K562 (cell line): Measurements from ENCODE around the gene COQ4. TPM values are rescaled to one million over a fixed set of nuclear protein-coding genes. Genes with fewer than 3 reads are reported as not detected.
A peak's percentile ranks its signal among the peaks of the same experiment; 100 is the strongest.

Experiments used
- ARHGAP35 ChIP-seq: fragments of 450-650 bp; IDR thresholded peaks from 2 replicates; pipeline ENCODE4 v1.6.1; 2018; ENCODE audit not compliant: partially characterized antibody
- ASH1L ChIP-seq: fragments of 450-650 bp; IDR thresholded peaks from 2 replicates; pipeline ENCODE4 v1.6.1; 2018; ENCODE audit warnings: borderline replicate concordance, mild to moderate bottlenecking, low read depth; ENCODE audit not compliant: partially characterized antibody
- BMI1 ChIP-seq: fragments of 150-350 bp; IDR thresholded peaks from 2 replicates; pipeline ENCODE4 v1.6.1; 2014; ENCODE audit warnings: low read length
- CEBPB ChIP-seq: fragments of 450-650 bp; IDR thresholded peaks from 2 replicates; pipeline ENCODE4 v1.6.1; 2016; ENCODE audit warnings: missing genetic modification characterization, missing compliant biosample characterization
- DLX4 ChIP-seq: fragments of 250-450 bp; sonication (Bioruptor Pico); IDR thresholded peaks from 2 replicates; pipeline ENCODE4 v1.6.1; 2021; ENCODE audit warnings: mild to moderate bottlenecking
- ELF4 ChIP-seq: fragments of 450-650 bp; formaldehyde crosslinking; IDR thresholded peaks from 2 replicates; pipeline ENCODE4 v1.4.0; 2022; ENCODE audit warnings: missing genetic modification characterization
- HMGN3 ChIP-seq: IDR thresholded peaks from 2 replicates; pipeline ENCODE4 v1.6.1; 2011; ENCODE audit warnings: borderline replicate concordance, low read depth, mild to moderate bottlenecking, mixed read lengths, low read length; ENCODE audit not compliant: insufficient read length; ENCODE audit errors: extremely low read depth
- JUND ChIP-seq, 2 experiments: IDR thresholded peaks; 2 replicates in 1 of 2; 3 replicates in 1 of 2; pipeline ENCODE4 v1.6.1; 2011; ENCODE audit warnings: borderline replicate concordance in 2 of 2, low read depth in 2 of 2, low read length in 2 of 2, improper control_type of control experiment in 1 of 2, missing biosample characterization in 1 of 2, missing genetic modification characterization in 1 of 2, missing genetic modification reagents in 1 of 2
- KDM1A ChIP-seq, 2 experiments: fragments of 450-650 bp; IDR thresholded peaks; 2 replicates each; pipeline ENCODE4 v1.6.1; 2016; ENCODE audit warnings: mild to moderate bottlenecking in 2 of 2
- KDM5B ChIP-seq: fragments of 200-600 bp; sonication (generic); IDR thresholded peaks from 2 replicates; pipeline ENCODE4 v1.6.1; 2012; ENCODE audit warnings: low read depth, mild to moderate bottlenecking, moderate library complexity, low read length, control low read depth, inconsistent platforms; ENCODE audit not compliant: insufficient replicate concordance
- NONO ChIP-seq, 2 experiments: fragments of 200-400 bp in 1 of 2; fragments of 450-650 bp in 1 of 2; formaldehyde crosslinking in 1 of 2; IDR thresholded peaks; 2 replicates each; pipeline ENCODE4 v1.6.1; 2017; ENCODE audit warnings: low read depth in 2 of 2, mild to moderate bottlenecking in 2 of 2, moderate library complexity in 2 of 2, low read length in 1 of 2
- POLR2B ChIP-seq: fragments of 450-650 bp; IDR thresholded peaks from 2 replicates; pipeline ENCODE4 v1.6.1; 2018; ENCODE audit warnings: low read depth; ENCODE audit not compliant: partially characterized antibody
- SIRT6 ChIP-seq: IDR thresholded peaks from one replicate; pipeline ENCODE4 v1.6.1; 2012; ENCODE audit warnings: low read depth, mild to moderate bottlenecking, control low read depth, inconsistent platforms, low read length, moderate library complexity
- SMAD1 ChIP-seq: fragments of 150-350 bp; IDR thresholded peaks from 2 replicates; pipeline ENCODE4 v1.6.1; 2014; ENCODE audit warnings: low read length, low read depth; ENCODE audit not compliant: partially characterized antibody
- SNRNP70 ChIP-seq: fragments of 200-400 bp; formaldehyde crosslinking; optimal IDR thresholded peaks from 2 replicates; pipeline ENCODE3; 2017; ENCODE audit warnings: low read depth, low read length
- TAF1 ChIP-seq: IDR thresholded peaks from 2 replicates; pipeline ENCODE4 v1.6.1; 2011; ENCODE audit warnings: mild to moderate bottlenecking, low read length, moderate library complexity; ENCODE audit not compliant: insufficient read depth, control insufficient read depth, severe bottlenecking; ENCODE audit errors: extremely low read depth
- ZFP1 ChIP-seq: fragments of 450-650 bp; formaldehyde crosslinking; IDR thresholded peaks from 2 replicates; pipeline ENCODE4 v1.4.0; 2020; ENCODE audit warnings: mild to moderate bottlenecking, mixed read lengths
- ZNF12 ChIP-seq: sonication (generic); formaldehyde crosslinking; IDR thresholded peaks from 2 replicates; pipeline ENCODE4 v1.4.0; 2020; ENCODE audit warnings: mild to moderate bottlenecking, missing genetic modification reagents
- ZNF311 ChIP-seq: fragments of 250-450 bp; sonication (Bioruptor Pico); IDR thresholded peaks from 2 replicates; pipeline ENCODE4 v1.4.0; 2020; ENCODE audit warnings: mild to moderate bottlenecking, moderate library complexity
- ZNF511 ChIP-seq: sonication (generic); formaldehyde crosslinking; IDR thresholded peaks from 2 replicates; pipeline ENCODE4 v1.8.0; 2022; ENCODE audit warnings: mild to moderate bottlenecking, missing genetic modification reagents
- ZNF764 ChIP-seq: fragments of 250-450 bp; sonication (Bioruptor Pico); IDR thresholded peaks from 2 replicates; pipeline ENCODE4 v1.4.0; 2020; ENCODE audit warnings: low read depth, mild to moderate bottlenecking, moderate library complexity
- polyA plus RNA-seq, 8 experiments: library from polyadenylated mRNA; depleted of rRNA in 4 of 8; stranded (reverse) in 5 of 8; unstranded in 3 of 8; fragments of >200 nt; fragmentation: Nextera tagmentation in 2 of 8; fragmentation: Illumina TruSeq in 1 of 8; extraction: Ambion mirVana in 2 of 8; extraction: Trizol in 1 of 8; gene quantifications; 2 replicates each; pipeline versions ENCODE4 v1.2.1 to v1.2.3, GENCODE V29; 2011 to 2014; ENCODE audit warnings: inconsistent platforms in 1 of 8, missing spikeins in 1 of 8
- total RNA-seq, 7 experiments: library from RNA; depleted of rRNA in 6 of 7; stranded (reverse); fragments of >200 nt in 6 of 7; fragmentation: Illumina TruSeq in 2 of 7; extraction: Trizol in 2 of 7; gene quantifications; 2 replicates each; pipeline versions ENCODE4 v1.2.1 to v1.2.3, GENCODE V29; 2011 to 2021; ENCODE audit warnings: low replicate concordance in 1 of 7
- TF ChIP-seq, protein P1 (sequence below): fragments of 250-450 bp; sonication (Bioruptor Pico); IDR thresholded peaks from 2 replicates; pipeline ENCODE4 v1.8.0; 2022; ENCODE audit warnings: moderate library complexity, mild to moderate bottlenecking, inconsistent platforms
- TF ChIP-seq, protein P2 (sequence below), 2 experiments: fragments of 450-650 bp in 1 of 2; sonication (generic) in 1 of 2; formaldehyde crosslinking in 1 of 2; IDR thresholded peaks in 1 of 2; conservative IDR thresholded peaks in 1 of 2; 2 replicates each; pipeline versions ENCODE4 v1.6.1 to v1.8.1; 2016 to 2023; ENCODE audit warnings: mild to moderate bottlenecking in 2 of 2, moderate library complexity in 2 of 2, inconsistent platforms in 1 of 2, missing genetic modification reagents in 1 of 2

The COQ4 gene
- total and polyA plus RNA-seq, 9 of the 15 experiments (the other 6 are each of a cell fraction or from before 2014, with no cell fraction given), result 9.1 to 135 (median 67.2) TPM

DNA sequence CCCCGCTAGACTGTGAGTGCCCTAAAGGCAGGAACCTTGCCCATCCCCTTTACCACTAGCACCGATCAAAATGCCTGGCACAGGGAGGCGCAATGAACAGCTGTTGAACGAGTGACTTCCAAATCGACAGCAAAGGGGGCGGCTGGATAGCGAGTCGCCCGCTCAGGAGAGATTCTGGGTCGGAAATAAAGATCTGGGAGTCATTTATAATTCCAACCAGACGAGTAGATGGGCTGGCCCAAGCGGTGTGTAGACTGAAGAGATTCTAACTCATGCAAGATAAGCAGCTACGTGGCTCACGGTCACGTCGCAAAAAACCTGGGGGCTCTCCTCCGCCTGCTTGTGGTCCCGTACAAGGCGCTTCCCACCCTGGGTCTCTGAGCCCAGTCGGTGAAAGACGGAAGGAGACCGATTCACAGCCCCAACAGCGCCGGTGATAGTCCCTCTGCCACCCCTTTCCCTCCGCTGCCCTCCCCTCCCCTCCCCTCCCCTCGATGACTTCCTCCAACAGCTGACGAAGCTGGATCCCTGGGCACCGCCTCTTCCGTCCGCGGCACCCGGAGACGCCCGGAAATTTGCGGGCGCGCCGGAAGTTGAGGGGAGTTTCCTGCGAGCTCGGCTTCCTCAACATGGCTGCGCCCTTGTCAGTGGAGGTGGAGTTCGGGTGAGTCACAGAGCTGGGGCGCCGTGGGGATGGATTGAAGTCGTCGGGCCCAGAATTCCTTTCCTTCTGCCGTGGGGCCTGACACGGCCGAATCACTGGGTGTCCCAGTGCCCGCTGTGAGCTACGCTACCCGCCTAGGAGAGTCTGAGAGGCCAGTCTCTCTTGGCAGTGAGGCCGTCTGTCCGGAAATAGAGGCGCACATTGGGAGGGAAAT lies 48.4 kb downstream of the COQ4 start, which contains the start of gene URM1 (continued):
- peak; percentile 64 for TF ChIP-seq SMAD1
- TF ChIP-seq ELF4, result 0 out of 2 replicates have a peak, but pooled peaks have one; percentile 10
- no peak for TF ChIP-seq CEBPB (tag)
- peak; percentile 81 for TF ChIP-seq TAF1
- TF ChIP-seq ASH1L, result no peak
- peak; percentile 53 for TF ChIP-seq HMGN3
- no peak for TF ChIP-seq BMI1
- TF ChIP-seq ZFP1 (CRISPR knock-in tag), result no peak
- no peak for TF ChIP-seq ZNF311
- TF ChIP-seq KDM5B, result peak; percentile 89
- TF ChIP-seq NONO (IDR thresholded peaks at IDR 0.05; ENCODE audit: low read depth in 2 of 2, low read length in 1 of 2), result peak in 1 of 2 experiments; percentile 35; a peak in 1 of 4 replicates
- TF ChIP-seq, protein P1, sequence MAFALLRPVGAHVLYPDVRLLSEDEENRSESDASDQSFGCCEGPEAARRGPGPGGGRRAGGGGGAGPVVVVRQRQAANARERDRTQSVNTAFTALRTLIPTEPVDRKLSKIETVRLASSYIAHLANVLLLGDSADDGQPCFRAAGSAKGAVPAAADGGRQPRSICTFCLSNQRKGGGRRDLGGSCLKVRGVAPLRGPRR (CRISPR knock-in tag), result no peak
- TF ChIP-seq JUND (IDR thresholded peaks at IDR 0.05; ENCODE audit: borderline replicate concordance, low read depth, low read length), result peak; percentile 54; the same call in 1 of the 2 replicates
- peak; percentile 49; the same call in 1 of the 3 replicates for TF ChIP-seq JUND (tag; IDR thresholded peaks at IDR 0.05; ENCODE audit: borderline replicate concordance, low read depth, low read length)
- TF ChIP-seq, protein P2, sequence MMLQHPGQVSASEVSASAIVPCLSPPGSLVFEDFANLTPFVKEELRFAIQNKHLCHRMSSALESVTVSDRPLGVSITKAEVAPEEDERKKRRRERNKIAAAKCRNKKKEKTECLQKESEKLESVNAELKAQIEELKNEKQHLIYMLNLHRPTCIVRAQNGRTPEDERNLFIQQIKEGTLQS (IDR thresholded peaks at IDR 0.05), result peak; percentile 62; the same call in 1 of the 2 replicates
- TF ChIP-seq, protein P2 (CRISPR knock-in tag; conservative IDR thresholded peaks at IDR 0.05), result 0 out of 2 replicates have a peak, but pooled peaks have one; percentile 37
- TF ChIP-seq ARHGAP35, result no peak
- no peak for TF ChIP-seq ZNF764
- TF ChIP-seq DLX4 (CRISPR knock-in tag), result no peak
- no peak for TF ChIP-seq KDM1A (IDR thresholded peaks at IDR 0.05)
- no peak for TF ChIP-seq SIRT6
- no peak for TF ChIP-seq SNRNP70
- 0 out of 2 replicates have a peak, but pooled peaks have one; percentile 32 for TF ChIP-seq ZNF511 (CRISPR knock-in tag)
- TF ChIP-seq POLR2B, result peak; percentile 79
- TF ChIP-seq ZNF12 (CRISPR knock-in tag), result 0 out of 2 replicates have a peak, but pooled peaks have one; percentile 2
